Measurements from ENCODE around the gene CAPG.
"Not testable (repeated sequence)": the region's sequence is repeated elsewhere in the genome, so short reads cannot be mapped to it uniquely, and the experiment has no call there.

The CAPG gene

GRCh38 chr2:85409845-85410583 is at the start of gene CAPG:
CAPG (minus strand) TSS chr2:85410366; CDS start chr2:85402145, 8,221 bp downstream.
- no peak for DNase-seq

DNA sequence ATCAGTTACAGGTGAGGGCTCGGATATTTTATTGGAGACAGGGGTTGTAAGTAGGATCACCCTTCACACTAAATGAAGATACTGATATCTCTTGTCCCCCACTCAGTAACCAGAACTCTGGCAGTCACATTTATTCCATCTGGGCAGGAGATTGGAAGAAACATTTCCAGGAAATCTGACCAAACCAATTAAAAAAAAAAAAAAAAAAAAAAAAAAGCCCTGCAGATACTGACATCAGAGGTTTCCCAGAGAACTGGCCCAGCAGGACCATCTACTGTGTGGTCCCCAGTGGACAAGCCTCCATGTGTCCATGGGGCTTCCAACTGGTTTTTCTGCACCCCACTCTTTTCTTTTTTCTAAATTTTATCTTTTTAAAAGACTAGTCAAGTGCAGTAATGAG is 49.6 kb upstream of the CAPG start:
- no peak for DNase-seq

DNA sequence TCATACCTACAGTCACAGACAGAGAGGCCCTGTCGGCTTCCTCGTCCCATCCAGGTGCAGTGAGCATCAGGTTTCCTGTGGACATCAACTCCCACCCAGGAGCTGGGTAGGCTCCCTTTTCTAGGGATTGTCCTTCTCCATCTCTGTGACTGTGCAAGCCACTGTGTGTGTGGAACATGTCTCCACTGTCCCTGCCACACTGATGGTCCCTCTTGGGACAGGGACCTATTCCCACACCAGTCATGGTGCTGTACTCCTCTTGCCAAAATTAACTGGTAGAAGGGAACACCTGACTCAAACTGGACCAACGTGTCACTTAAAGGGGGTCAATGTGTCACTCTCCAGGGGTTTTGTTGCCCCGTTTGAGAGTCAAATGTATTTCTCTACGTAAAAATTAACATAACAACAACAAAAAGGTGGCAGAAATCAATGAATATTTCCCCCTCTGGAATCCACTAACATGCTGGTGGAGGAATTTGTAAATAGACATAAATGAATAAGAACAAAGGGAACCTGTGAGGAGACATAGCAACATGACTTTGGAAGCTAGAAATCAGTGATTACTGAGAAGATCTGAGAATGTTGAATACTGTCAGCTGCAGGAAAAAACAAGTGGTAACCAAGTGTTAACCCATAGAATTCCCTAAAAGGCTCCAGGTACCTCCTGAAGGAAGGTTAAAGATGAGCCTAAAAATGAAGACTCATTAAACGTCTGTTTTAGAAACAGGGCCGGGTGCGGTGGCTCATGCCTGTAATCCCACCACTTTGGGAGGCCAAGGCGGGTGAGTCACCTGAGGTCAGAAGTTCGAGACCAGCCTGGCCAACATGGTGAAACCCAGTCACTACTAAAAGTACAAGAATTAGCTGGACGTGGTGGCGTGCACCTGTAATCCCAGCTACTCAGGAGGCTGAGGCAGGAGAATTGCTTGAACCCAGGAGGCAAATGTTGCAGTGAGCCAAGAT is 48.7 kb upstream of the CAPG start:
- no peak for DNase-seq

- DNase-seq, result no peak
Measured at GRCh38 chr2:85457877-85458316, 47.7 kb upstream of the CAPG start.

- no peak for DNase-seq
Measured at GRCh38 chr2:85457043-85457442, 46.9 kb upstream of the CAPG start.

DNA sequence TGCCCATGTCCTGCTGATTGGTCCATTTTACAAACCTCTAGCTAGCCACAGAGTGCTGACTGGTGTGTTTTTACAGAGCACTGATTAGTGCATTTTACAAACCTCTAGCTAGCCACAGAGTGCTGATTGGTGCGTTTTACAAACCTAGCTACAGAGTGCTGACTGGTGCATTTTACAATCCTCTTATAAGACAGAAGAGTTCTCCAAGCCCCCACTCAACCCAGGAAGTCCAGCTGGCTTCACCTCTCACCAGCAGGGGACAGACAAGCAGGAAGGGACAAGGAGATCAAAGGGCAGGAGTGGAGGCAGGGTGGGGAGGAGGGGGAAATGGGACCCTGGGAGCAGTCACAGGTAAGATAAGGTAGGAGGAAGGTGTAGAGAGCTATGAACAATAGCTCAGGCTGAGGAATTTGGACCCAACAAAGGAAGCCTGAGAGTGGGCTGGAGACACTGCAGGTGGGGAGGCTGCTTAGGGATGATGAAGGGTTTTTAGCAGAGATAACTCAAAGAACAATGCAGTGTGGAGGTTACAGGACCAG is 45.5 kb upstream of the CAPG start:
- DNase-seq, result no peak

DNA sequence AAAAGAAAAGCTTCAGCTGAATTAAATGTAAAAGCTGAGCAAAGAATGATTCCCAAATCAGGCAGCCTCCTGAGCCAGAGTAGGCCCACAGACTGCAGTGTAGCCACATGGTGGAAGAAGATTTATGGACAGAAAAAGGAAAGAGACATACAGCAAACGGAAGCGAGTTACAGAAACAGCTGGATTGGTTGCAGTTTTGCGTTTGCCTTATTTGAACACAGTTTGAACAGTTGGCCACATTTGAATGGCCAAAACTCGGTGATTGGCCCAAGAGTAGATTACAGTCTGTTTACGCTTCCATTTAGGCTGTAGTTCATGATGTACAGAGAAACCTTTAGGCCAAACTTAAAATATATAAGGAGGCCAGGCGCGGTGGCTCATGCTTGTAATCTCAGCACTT is 43.4 kb upstream of the CAPG start:
- DNase-seq, result no peak

DNA sequence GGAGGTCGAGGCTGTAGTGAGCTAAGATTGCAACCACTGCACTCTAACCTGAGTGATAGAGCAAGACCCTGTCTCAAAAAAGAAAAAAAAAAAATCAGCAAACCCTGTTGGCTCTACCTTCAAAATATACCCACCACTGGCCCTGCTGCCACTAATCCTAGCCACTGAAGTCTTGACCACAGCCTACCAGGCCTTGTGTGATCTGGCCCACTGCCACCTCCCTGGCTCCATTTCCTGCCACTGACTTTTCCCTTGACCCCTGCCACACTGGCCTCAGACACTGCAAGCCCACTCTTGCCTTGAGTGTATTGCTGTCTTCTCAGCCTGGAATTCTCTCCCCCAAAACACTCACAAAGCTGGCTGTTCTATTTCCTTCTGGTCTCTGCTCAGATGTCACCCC is 42.1 kb upstream of the CAPG start:
- no peak for DNase-seq

DNA sequence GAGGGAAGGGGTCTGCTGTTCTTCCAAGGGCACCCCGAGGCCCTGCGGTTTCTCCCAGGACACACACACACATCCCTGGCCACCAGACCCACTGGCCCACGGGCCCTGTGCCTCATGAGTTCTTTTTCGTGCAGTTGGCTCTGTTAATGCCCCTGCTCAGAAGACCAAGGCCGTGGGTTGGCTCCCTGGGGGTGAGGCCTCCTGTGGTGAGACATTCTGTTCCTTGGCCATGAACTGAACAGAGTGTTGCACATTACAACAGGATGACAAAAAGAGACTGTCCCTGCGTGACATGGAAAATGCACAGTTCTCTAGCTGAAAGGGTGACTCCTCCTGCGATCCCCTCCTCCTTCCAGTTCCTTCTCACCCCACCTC is 39.0 kb upstream of the CAPG start:
- no peak for DNase-seq

DNA sequence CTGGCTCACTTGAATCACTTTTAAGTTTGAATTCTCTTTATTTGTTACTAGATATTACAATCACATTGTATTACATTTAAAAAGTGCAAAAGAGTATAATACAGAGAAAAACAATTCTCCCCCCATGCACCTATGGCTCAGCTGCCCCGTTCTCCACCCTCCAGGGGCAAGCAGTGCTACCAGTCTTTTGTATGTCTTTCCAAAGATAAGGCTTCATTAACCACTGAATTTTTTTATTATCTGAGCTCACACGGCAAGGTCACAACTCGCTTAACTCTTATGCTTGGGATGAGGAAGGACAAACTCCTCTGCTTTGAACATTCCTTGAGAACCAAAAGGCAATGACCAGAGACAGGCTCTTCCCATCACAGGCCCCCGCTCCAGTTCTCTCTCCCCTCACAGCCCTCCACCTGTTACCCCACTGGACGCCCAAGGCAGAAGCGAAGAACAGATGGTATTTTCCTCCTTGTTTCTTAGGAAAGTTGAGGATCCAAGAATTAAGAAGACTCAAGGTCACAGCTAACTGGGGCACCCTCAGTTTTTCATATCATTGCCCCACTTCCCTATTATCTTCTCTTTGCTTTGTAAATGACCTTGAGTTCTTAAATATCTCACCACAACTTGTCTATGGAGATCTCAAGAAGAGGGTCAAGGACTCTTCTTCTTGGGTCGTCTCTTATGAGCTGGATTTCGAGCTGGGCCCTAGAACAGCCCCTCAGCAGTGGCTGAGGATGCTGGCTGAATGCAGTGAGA is 38.5 kb upstream of the CAPG start:
- no peak for DNase-seq

DNA sequence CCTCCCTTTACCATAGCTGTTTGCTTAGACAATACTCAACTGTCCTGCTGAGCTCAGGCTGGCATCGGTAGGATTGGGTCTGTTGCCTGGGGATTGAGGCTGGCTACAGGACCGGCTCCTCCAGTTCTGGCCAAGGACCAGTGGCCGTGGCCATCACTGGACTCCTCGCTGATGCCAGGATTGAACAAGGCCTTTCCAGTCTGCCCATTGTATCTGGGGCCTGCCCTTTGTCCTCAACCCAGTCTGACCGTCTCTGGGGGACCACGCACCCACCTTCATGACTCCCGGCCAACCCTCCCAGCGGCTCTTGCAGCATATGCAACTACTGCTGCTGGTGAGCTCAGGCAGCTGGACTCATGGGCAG is 37.0 kb upstream of the CAPG start:
- DNase-seq, result no peak

DNA sequence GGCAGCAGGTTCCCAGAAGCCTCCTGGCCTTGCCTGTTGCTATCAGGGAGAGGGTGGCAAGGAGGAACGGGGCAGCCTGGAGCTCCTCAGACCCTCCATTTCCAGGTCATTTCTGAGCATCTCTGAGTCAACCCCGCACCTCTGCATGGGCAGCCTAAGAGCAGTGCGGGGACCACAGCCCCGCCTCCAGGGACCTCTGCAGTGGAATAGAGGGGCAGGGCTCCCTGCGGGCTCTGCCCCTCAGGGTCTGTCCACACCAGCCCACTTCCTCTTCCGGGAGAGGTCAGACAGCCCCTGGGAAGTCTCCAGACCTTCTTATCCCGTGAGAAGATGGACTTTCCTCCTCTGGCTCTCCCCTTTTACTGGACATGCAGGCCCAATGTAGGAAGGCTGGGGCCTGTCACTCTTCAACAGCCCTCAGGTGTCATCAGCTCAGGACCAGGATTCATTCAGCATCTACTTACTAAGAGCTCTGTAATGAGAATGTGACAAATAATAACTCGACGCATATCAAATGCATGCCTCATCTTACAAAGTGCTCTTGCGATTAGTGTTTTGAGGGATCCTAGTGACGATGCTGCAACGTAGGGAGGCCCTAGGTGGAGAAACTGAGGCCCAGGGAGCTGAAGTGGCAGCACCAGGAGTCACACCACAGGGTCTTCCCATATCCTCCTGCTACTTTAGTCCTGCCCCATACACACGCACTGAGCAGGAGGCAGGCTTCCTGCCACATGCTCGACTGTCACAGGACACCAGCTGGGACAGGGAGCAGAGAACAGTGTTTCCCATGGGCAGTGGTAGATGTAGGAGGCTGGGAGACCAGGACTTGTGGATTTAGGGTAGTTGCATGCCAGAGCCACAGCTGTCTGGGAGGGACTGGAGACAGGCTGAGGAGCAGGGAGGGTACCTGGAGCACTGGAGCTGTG is 36.4 kb upstream of the CAPG start:
- DNase-seq, result no peak

- no peak for DNase-seq
Measured at GRCh38 chr2:85445316-85446295, 35.4 kb upstream of the CAPG start.

GRCh38 chr2:85444629-85445172 is 34.5 kb upstream of the CAPG start:
- no peak for DNase-seq

GRCh38 chr2:85441864-85442263 is 31.7 kb upstream of the CAPG start:
- DNase-seq, result no peak

GRCh38 chr2:85440729-85441128 is 30.6 kb upstream of the CAPG start:
- DNase-seq, result no peak

DNA sequence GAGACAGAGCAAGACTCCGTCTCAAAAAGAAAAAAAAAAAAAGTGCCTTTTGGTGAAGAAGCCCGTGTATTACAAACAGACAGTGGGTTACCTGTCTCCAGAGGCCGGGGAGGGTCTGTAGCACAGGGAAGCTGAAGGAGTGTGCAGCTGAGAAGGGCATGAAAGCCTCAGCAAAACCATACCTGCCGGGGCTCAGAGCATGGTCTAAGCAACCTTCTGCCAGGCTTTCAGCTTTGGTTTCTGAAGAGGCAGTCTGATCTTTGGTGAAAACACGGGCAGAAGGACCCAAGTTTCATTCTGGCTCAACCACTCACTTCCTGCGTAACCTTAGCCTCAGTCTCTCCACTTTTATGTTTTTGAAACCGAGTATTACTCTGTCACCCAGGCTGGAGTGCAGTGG is 29.8 kb upstream of the CAPG start:
- no peak for DNase-seq

DNA sequence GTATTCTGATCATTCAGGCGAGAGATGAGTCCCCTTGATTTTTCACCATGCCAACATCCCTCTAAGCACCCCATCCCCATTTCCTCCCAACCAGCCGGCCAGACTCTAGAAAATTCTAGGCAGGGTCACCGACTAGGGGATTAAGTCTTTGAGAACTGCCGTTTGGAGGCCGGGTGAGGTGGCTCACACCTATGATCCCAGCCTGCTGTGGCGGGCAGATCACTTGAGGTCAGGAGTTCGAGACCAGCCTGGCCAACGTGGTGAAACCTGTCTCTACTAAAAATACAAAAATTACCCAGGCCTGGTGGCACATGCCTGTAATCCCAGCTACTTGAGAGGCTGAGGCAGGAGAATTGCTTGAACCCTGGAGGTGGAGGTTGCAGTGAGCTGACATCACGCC is 29.4 kb upstream of the CAPG start:
- not testable (repeated sequence) for DNase-seq

DNA sequence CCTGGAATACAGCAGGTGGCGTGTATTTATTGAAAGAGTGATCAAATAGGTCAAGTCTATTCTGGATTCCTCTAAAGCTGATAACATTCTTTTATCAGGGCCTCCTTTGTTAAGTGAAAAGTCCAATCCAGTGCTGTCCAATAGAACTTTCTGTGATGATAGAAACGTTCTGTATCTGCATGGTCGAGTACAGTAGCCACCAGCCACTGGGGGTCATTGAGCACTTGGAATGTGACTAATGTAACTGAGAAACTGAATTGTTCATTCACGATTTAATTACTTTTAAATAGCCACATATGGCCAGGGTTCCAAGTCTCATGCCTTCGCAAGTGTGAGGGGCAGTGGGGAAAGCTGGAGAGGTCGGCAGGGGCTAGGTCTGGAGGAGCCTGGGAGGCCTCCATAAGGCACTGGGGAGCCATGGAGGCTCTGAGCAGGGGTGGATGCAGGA is 28.9 kb upstream of the CAPG start:
- DNase-seq, result no peak

Data from NCI-H187 (cell line).